ENCODE results near the gene EEF1G. TPM values are rescaled to one million over a fixed set of nuclear protein-coding genes. Genes with fewer than 3 reads are reported as not detected.

EEF1G gene
- total and polyA plus RNA-seq, 9 of the 15 experiments (the other 6 are each of a cell fraction or from before 2014, with no cell fraction given), result 985 to 2,349 (median 2,035) TPM

DNA sequence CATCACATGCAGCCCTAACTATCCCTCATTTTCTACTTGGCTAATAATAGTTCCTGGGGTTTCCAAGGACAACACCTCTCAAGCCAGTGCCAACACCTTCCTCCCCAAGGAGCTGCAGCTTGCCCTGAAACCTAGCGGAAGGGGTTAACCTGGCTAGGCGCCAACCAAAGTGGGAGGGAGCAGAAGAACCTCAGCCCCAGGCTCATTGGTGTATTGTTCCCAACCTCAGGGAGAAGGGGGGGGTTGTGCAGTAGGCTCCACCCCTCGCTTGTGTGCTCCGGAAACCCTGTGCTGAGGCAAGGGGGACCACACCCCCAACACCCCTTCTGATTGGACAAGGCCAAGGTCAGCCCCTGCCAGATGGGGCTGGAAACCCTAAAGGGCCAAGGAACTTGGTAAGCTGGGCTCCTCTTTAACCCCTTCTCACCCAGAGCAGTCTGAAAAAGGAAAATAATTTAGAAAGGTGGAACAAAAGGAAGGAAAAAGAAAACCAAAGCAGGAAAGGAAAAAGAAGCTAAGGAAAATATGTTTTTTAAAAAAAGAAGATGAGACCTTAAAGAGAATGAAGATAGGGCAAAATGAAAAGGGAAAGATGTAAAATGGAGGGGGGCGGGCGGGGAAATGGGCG, 25.5 kb upstream of the EEF1G start (continued):
- no peak for TF ChIP-seq EZH2 (IDR thresholded peaks at IDR 0.05; ENCODE audit: borderline replicate concordance, low read depth, low read length)
- TF ChIP-seq ZNF696 (CRISPR knock-in tag; conservative IDR thresholded peaks at IDR 0.05), result no peak
- no peak for TF ChIP-seq PRPF4 (IDR thresholded peaks at IDR 0.05; ENCODE audit: insufficient read depth, low read depth, low read length, poor library complexity, severe bottlenecking)
- TF ChIP-seq SAP30 (IDR thresholded peaks at IDR 0.05; ENCODE audit: borderline replicate concordance, insufficient read depth, low read depth, low read length, poor library complexity, severe bottlenecking), result no peak
- TF ChIP-seq, protein P1, sequence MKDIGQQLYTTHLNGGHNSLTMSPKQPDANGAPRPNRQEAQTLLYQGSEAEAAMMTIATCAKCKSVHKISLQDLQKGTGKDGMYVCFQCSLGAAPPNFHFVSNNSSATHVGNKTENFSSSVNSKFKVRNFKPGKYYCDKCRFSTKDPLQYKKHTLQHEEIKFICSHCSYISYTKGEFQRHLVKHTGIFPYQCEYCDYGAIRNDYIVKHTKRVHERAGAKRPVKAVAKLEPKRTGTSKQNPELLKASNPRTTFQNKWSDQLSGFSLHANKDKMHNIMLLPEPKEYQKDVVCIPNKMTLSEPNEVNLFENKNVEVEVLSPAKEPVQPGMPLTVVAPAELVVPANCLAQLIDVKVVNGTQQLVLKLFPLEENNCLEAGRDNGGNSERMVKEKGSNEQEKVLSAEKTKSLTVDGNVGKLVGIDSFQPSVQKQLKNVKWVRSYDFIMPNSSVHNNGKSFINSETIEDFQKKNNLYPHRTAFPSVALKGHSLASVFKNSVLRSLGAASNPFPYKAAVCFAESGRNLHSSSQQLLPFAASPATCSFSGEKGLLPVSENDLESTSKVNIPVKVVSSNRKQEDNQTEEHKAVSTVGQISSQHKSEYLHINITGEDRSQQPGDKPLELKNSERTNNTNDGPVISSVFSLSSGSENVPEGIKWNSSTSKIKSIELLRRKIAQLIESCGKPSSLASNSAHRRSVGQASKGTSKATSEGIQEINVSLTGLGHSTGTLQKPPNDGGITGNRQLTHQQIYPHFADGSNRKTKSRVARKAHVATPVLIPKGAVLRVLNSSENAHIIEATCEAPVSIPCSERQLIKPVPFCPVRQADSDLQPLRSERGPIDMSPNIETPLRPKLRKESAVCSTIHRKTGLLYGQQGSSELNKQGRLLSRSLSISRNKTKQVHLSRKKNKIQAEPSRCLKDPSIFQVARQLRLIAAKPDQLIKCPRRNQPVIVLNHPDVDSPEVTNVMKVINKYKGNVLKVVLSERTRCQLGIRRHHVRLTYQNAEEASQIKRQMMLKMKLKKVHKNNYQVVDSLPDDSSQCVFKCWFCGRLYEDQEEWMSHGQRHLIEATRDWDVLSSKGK (CRISPR knock-in tag; IDR thresholded peaks at IDR 0.05), result no peak
- TF ChIP-seq, protein P2, sequence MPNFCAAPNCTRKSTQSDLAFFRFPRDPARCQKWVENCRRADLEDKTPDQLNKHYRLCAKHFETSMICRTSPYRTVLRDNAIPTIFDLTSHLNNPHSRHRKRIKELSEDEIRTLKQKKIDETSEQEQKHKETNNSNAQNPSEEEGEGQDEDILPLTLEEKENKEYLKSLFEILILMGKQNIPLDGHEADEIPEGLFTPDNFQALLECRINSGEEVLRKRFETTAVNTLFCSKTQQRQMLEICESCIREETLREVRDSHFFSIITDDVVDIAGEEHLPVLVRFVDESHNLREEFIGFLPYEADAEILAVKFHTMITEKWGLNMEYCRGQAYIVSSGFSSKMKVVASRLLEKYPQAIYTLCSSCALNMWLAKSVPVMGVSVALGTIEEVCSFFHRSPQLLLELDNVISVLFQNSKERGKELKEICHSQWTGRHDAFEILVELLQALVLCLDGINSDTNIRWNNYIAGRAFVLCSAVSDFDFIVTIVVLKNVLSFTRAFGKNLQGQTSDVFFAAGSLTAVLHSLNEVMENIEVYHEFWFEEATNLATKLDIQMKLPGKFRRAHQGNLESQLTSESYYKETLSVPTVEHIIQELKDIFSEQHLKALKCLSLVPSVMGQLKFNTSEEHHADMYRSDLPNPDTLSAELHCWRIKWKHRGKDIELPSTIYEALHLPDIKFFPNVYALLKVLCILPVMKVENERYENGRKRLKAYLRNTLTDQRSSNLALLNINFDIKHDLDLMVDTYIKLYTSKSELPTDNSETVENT (CRISPR knock-in tag; IDR thresholded peaks at IDR 0.05), result no peak
- no peak for TF ChIP-seq NCOA4 (IDR thresholded peaks at IDR 0.05; ENCODE audit: partially characterized antibody)
- TF ChIP-seq SMAD1 (IDR thresholded peaks at IDR 0.05; ENCODE audit: low read depth, low read length, partially characterized antibody), result peak; percentile 86
- TF ChIP-seq ARNT (IDR thresholded peaks at IDR 0.05), result peak; percentile 53 to 70; a peak in 2 of 4 replicates
- 0 out of 4 replicates have a peak, but pooled peaks have one; percentile 6 to 15 for TF ChIP-seq TRIM24 (IDR thresholded peaks at IDR 0.05)
- TF ChIP-seq ZBTB17 (CRISPR knock-in tag; IDR thresholded peaks at IDR 0.05), result no peak
- TF ChIP-seq, protein P3, sequence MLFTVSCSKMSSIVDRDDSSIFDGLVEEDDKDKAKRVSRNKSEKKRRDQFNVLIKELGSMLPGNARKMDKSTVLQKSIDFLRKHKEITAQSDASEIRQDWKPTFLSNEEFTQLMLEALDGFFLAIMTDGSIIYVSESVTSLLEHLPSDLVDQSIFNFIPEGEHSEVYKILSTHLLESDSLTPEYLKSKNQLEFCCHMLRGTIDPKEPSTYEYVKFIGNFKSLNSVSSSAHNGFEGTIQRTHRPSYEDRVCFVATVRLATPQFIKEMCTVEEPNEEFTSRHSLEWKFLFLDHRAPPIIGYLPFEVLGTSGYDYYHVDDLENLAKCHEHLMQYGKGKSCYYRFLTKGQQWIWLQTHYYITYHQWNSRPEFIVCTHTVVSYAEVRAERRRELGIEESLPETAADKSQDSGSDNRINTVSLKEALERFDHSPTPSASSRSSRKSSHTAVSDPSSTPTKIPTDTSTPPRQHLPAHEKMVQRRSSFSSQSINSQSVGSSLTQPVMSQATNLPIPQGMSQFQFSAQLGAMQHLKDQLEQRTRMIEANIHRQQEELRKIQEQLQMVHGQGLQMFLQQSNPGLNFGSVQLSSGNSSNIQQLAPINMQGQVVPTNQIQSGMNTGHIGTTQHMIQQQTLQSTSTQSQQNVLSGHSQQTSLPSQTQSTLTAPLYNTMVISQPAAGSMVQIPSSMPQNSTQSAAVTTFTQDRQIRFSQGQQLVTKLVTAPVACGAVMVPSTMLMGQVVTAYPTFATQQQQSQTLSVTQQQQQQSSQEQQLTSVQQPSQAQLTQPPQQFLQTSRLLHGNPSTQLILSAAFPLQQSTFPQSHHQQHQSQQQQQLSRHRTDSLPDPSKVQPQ (CRISPR knock-in tag; IDR thresholded peaks at IDR 0.05; ENCODE audit: borderline replicate concordance), result no peak
- no peak for TF ChIP-seq NR4A1 (CRISPR knock-in tag; IDR thresholded peaks at IDR 0.05)
- no peak for TF ChIP-seq NR4A1 (tag; IDR thresholded peaks at IDR 0.05)
- no peak for TF ChIP-seq PHB (CRISPR knock-in tag; IDR thresholded peaks at IDR 0.05)
- no peak for TF ChIP-seq HDAC3 (IDR thresholded peaks at IDR 0.05; ENCODE audit: borderline replicate concordance, partially characterized antibody)
- no peak for TF ChIP-seq CBFB (CRISPR knock-in tag; IDR thresholded peaks at IDR 0.05)
- no peak for TF ChIP-seq SAFB (IDR thresholded peaks at IDR 0.05; ENCODE audit: borderline replicate concordance, low read depth, low read length)

Data from K562 (cell line).